Endothelial cell (in vitro differentiated cells): ENCODE data around the gene DCP2. TPM values are rescaled to one million over a fixed set of nuclear protein-coding genes. Genes with fewer than 3 reads are reported as not detected.

Source experiments
- DNase-seq: peaks from one replicate; pipeline ENCODE4 v3.0.0; 2021; ENCODE audit warnings: low spot score
- H3K27ac Mint-ChIP-seq: one replicate; pipeline ENCODE4 v1.8.0; 2021; ENCODE audit warnings: mixed read lengths, inconsistent platforms; ENCODE audit not compliant: unreplicated experiment
- H3K27me3 Mint-ChIP-seq: one replicate; pipeline ENCODE4 v1.8.0; 2021; ENCODE audit warnings: mild to moderate bottlenecking, moderate library complexity, mixed read lengths, inconsistent platforms; ENCODE audit not compliant: unreplicated experiment
- H3K36me3 Mint-ChIP-seq: one replicate; pipeline ENCODE4 v1.8.0; 2021; ENCODE audit warnings: mild to moderate bottlenecking, low read depth, mixed read lengths, inconsistent platforms; ENCODE audit not compliant: unreplicated experiment
- H3K4me1 Mint-ChIP-seq: one replicate; pipeline ENCODE4 v1.8.0; 2021; ENCODE audit warnings: mild to moderate bottlenecking, mixed read lengths, inconsistent platforms; ENCODE audit not compliant: unreplicated experiment
- H3K4me3 Mint-ChIP-seq: one replicate; pipeline ENCODE4 v1.8.0; 2021; ENCODE audit warnings: mild to moderate bottlenecking, mixed read lengths, inconsistent platforms; ENCODE audit not compliant: unreplicated experiment
- H3K9me3 Mint-ChIP-seq: one replicate; pipeline ENCODE4 v1.8.0; 2021; ENCODE audit warnings: mixed read lengths, inconsistent platforms; ENCODE audit not compliant: unreplicated experiment
- total RNA-seq: library from RNA; stranded (reverse); fragmentation: NEBNext Ultra II Directional; extraction: Animal tissue kit (Norgen Biotek cat#: 25700); gene quantifications from one replicate; pipeline ENCODE4 v1.2.1, GENCODE V29; 2021; ENCODE audit not compliant: unreplicated experiment
- TF ChIP-seq, protein P1 (sequence below): fragments of 200-600 bp; sonication (generic); IDR thresholded peaks from one replicate; pipeline ENCODE4 v1.5.0; 2021; ENCODE audit warnings: antibody characterized with exemption; ENCODE audit not compliant: unreplicated experiment

DCP2 gene
- total RNA-seq, 1 donor from 2014 or later: 75.6 TPM

GRCh38 chr5:113052041-113052795 is 75.6 kb downstream of the DCP2 start:
- no peaks in the 10 kb centered on the region for H3K9me3 Mint-ChIP-seq
- H3K27ac Mint-ChIP-seq: no peak overlapping the region
- H3K4me1 Mint-ChIP-seq: peaks cover 8% of the 10 kb centered on the region
- H3K4me3 Mint-ChIP-seq: no peak overlapping the region
- peaks cover 11% of the 10 kb centered on the region for H3K36me3 Mint-ChIP-seq
- TF ChIP-seq, protein P1, sequence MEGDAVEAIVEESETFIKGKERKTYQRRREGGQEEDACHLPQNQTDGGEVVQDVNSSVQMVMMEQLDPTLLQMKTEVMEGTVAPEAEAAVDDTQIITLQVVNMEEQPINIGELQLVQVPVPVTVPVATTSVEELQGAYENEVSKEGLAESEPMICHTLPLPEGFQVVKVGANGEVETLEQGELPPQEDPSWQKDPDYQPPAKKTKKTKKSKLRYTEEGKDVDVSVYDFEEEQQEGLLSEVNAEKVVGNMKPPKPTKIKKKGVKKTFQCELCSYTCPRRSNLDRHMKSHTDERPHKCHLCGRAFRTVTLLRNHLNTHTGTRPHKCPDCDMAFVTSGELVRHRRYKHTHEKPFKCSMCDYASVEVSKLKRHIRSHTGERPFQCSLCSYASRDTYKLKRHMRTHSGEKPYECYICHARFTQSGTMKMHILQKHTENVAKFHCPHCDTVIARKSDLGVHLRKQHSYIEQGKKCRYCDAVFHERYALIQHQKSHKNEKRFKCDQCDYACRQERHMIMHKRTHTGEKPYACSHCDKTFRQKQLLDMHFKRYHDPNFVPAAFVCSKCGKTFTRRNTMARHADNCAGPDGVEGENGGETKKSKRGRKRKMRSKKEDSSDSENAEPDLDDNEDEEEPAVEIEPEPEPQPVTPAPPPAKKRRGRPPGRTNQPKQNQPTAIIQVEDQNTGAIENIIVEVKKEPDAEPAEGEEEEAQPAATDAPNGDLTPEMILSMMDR: no peak
- no peak for DNase-seq
- peaks cover 3% of the 10 kb centered on the region for H3K27me3 Mint-ChIP-seq

GRCh38 chr5:113053511-113053995 is 77.0 kb downstream of the DCP2 start:
- H3K36me3 Mint-ChIP-seq: peaks cover 11% of the 10 kb centered on the region
- peaks cover under 1% of the 10 kb centered on the region for H3K4me1 Mint-ChIP-seq
- H3K27me3 Mint-ChIP-seq: peaks cover 3% of the 10 kb centered on the region
- TF ChIP-seq, protein P1: no peak
- H3K4me3 Mint-ChIP-seq: no peak overlapping the region
- no peaks in the 10 kb centered on the region for H3K9me3 Mint-ChIP-seq
- no peak for DNase-seq
- no peak overlapping the region for H3K27ac Mint-ChIP-seq

GRCh38 chr5:113054899-113055298 is 78.3 kb downstream of the DCP2 start:
- Mint-ChIP-seq H3K27me3 (peaks cover 9% of the 10 kb centered on the region), H3K4me3 (no peak overlapping the region), H3K4me1 (peaks cover 14% of the 10 kb centered on the region), H3K36me3 (peaks cover 15% of the 10 kb centered on the region), H3K27ac (no peak overlapping the region), H3K9me3 (no peaks in the 10 kb centered on the region)
- DNase-seq: no peak
- TF ChIP-seq, protein P1: no peak

- H3K36me3 Mint-ChIP-seq: peaks cover 20% of the 10 kb centered on the region
- H3K27ac Mint-ChIP-seq: no peak overlapping the region
These were observed 80.4 kb downstream of the DCP2 start for GRCh38 chr5:113056988-113057387.

More at GRCh38 chr5:113056988-113057387, 80.4 kb downstream of the DCP2 start:
- H3K9me3 Mint-ChIP-seq: no peaks in the 10 kb centered on the region
- no peak overlapping the region for H3K4me3 Mint-ChIP-seq
- H3K27me3 Mint-ChIP-seq: peaks cover 9% of the 10 kb centered on the region
- TF ChIP-seq, protein P1: no peak
- peaks cover 14% of the 10 kb centered on the region for H3K4me1 Mint-ChIP-seq
- DNase-seq: no peak
